Kidney (tissue), 14 donors: Measurements from ENCODE around the gene TOX3. TPM values are rescaled to one million over a fixed set of nuclear protein-coding genes. Genes with fewer than 3 reads are reported as not detected.

ENCODE experiments used
- DNase-seq, 5 donors: peaks; one replicate each; pipeline ENCODE4 v3.0.0-alpha.2; 2013 to 2020
- FAIRE-seq: peaks from 2 replicates; lab custom pipeline; 2012; peaks lifted over from hg19 to GRCh38; lab: Jason Lieb, UNC
- H3K27ac ChIP-seq, 2 donors: one replicate each; pipeline ENCODE4 v1.7.0; 2013; ENCODE audit warnings: low read depth in 2 of 2, low read length in 2 of 2, inconsistent platforms in 1 of 2
- H3K27me3 ChIP-seq: one replicate; pipeline ENCODE4 v1.7.1; 2013; ENCODE audit warnings: low read length, inconsistent platforms; ENCODE audit not compliant: control insufficient read depth, insufficient read depth
- H3K36me3 ChIP-seq, 3 donors: one replicate each; pipeline versions ENCODE4 v1.7.0 to v1.7.1; 2013; ENCODE audit warnings: low read length in 3 of 3, control low read depth in 1 of 3, inconsistent platforms in 1 of 3; ENCODE audit not compliant: insufficient read depth in 3 of 3, control insufficient read depth in 2 of 3
- H3K4me1 ChIP-seq, 3 donors: one replicate each; pipeline versions ENCODE4 v1.7.0 to v1.7.1; 2013; ENCODE audit warnings: low read length in 3 of 3, inconsistent platforms in 1 of 3, low read depth in 1 of 3; ENCODE audit not compliant: control insufficient read depth in 2 of 3, insufficient read depth in 2 of 3
- H3K4me3 ChIP-seq, 3 donors: one replicate each; pipeline versions ENCODE4 v1.7.0 to v1.8.1; 2013; ENCODE audit warnings: low read length in 3 of 3, control low read depth in 1 of 3, inconsistent platforms in 1 of 3
- H3K9ac ChIP-seq, 3 donors: one replicate each; pipeline versions ENCODE4 v1.7.0 to v1.7.1; 2013; ENCODE audit warnings: low read length in 3 of 3, control low read depth in 1 of 3, inconsistent platforms in 1 of 3
- H3K9me3 ChIP-seq, 3 donors: one replicate each; pipeline versions ENCODE4 v1.7.0 to v1.7.1; 2013; ENCODE audit warnings: low read length in 3 of 3, control low read depth in 1 of 3, inconsistent platforms in 1 of 3; ENCODE audit not compliant: control insufficient read depth in 2 of 3, insufficient read depth in 1 of 3
- CTCF ChIP-seq: IDR thresholded peaks from 3 replicates; pipeline ENCODE4 v1.5.1; 2012; ENCODE audit warnings: mild to moderate bottlenecking, moderate library complexity, borderline replicate concordance; ENCODE audit not compliant: insufficient read depth; ENCODE audit errors: extremely low read depth
- intact Hi-C: fragments of 100-400 bp; cut with DNase I; formaldehyde crosslinking; loops from one replicate; pipeline ENCODE4 v1.11.1; 2022
- polyA plus RNA-seq: library from polyadenylated mRNA; stranded (reverse); fragments of 350-450 nt; fragmentation: Illumina TruSeq; extraction: RNeasy Lipid Tissue Mini Kit (QIAGEN cat#74804); gene quantifications from one replicate; pipeline ENCODE4 v1.2.3, GENCODE V29; 2014; ENCODE audit warnings: low read depth, low replicate concordance; ENCODE audit not compliant: insufficient read depth
- total RNA-seq: library from RNA; stranded (reverse); fragmentation: NEBNext Ultra II Directional; extraction: Animal tissue kit (Norgen Biotek cat#: 25700); gene quantifications from one replicate; pipeline ENCODE4 v1.2.1, GENCODE V29; 2021
- donor health status: control.
- donor health status: control.
- donor health status: control.
- donor health status: control.
- donor health status: control.
- donor health status: DM: yes; HTN: yes; CAD: no.
- donor health status: Normal renal cell carcinoma (clear cell type).

TOX3 gene
- total and polyA plus RNA-seq, 2 donors from 2014 or later = 8.7 to 16.2 TPM

GRCh38 chr16:52453644-52454043, 93.3 kb downstream of the TOX3 start:
- TF ChIP-seq CTCF = no peak
- intact Hi-C loops = no loop called here
- no peak for FAIRE-seq

GRCh38 chr16:52451971-52452421, 94.9 kb downstream of the TOX3 start:
- no peak for DNase-seq
- FAIRE-seq = no peak
- no peak overlapping the region for H3K9ac ChIP-seq
- no peak for TF ChIP-seq CTCF
- H3K9me3 ChIP-seq = no peaks in the 10 kb centered on the region
- no peak overlapping the region for H3K27ac ChIP-seq
- intact Hi-C loops = no loop called here
- H3K4me1 ChIP-seq = no peaks in the 10 kb centered on the region
- no peak overlapping the region for H3K4me3 ChIP-seq
- peaks cover 0 to 14% (median 5%) of the 10 kb centered on the region in 3 donors for H3K36me3 ChIP-seq
- H3K27me3 ChIP-seq = no peaks in the 10 kb centered on the region

More at GRCh38 chr16:52453644-52454043, 93.3 kb downstream of the TOX3 start:
- H3K9me3 ChIP-seq = no peaks in the 10 kb centered on the region
- no peak for DNase-seq
- no peak overlapping the region for H3K4me3 ChIP-seq
- no peak overlapping the region for H3K27ac ChIP-seq
- no peaks in the 10 kb centered on the region for H3K4me1 ChIP-seq
- no peaks in the 10 kb centered on the region for H3K27me3 ChIP-seq
- H3K36me3 ChIP-seq = peaks cover 0 to 14% (median 5%) of the 10 kb centered on the region in 3 donors
- no peak overlapping the region for H3K9ac ChIP-seq

DNA sequence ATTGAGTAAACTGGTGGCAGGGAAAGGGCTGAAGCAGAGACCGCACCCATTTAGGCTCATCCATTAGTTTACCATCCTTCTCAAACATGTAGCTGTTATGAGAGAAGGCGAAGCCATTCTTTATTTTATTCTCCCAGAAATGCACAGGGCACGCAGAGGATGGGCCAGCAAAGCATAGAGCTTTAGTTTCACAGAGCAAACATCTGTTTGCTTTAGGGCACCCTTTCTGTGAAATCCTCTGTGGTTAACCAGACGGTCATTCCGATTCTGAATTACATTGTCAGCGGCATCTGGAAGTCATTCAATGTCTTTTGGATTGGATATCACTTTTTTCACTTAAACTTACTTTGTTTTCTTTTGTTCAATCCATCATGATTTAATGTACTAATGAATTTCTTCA, 96.0 kb downstream of the TOX3 start:
- no peaks in the 10 kb centered on the region for H3K27me3 ChIP-seq
- H3K27ac ChIP-seq = no peak overlapping the region
- no peak for FAIRE-seq
- TF ChIP-seq CTCF = no peak
- no peaks in the 10 kb centered on the region for H3K9me3 ChIP-seq
- H3K4me1 ChIP-seq = no peaks in the 10 kb centered on the region
- no peak for DNase-seq
- H3K9ac ChIP-seq = no peak overlapping the region
- H3K36me3 ChIP-seq = peaks cover 0 to 12% (median 5%) of the 10 kb centered on the region in 3 donors
- no peak overlapping the region for H3K4me3 ChIP-seq
- intact Hi-C loops = no loop called here

DNA sequence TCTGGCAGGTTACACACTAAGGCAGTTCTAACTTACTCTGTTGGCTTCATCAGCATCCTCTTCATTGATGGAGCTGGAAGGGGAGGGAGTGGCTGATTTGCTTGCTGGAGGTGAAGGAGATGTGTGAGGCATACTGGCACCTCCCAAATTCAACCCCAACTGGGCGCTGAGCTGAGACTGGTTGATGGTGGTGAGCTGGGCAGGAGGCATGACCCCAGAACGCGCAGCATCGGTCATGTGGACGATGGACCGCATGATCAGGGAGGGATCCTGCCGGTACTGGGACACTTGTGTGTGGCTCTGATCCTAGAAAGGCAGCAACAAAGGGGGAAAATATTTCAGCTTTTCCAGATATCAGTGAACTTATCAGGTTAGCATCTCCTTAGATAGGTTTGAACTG, 96.7 kb downstream of the TOX3 start:
- intact Hi-C loops = no loop called here
- no peaks in the 10 kb centered on the region for H3K4me1 ChIP-seq
- peaks cover 0 to 9% (median 3%) of the 10 kb centered on the region in 3 donors for H3K36me3 ChIP-seq
- no peak overlapping the region for H3K4me3 ChIP-seq
- no peak for TF ChIP-seq CTCF
- no peak overlapping the region for H3K27ac ChIP-seq
- no peaks in the 10 kb centered on the region for H3K27me3 ChIP-seq
- no peak for DNase-seq
- FAIRE-seq = no peak
- no peaks in the 10 kb centered on the region for H3K9me3 ChIP-seq
- no peak overlapping the region for H3K9ac ChIP-seq
